Endothelial cell of umbilical vein (primary cell): ENCODE data around the gene PCSK6. TPM values are rescaled to one million over a fixed set of nuclear protein-coding genes. Genes with fewer than 3 reads are reported as not detected.

Experiments
- BruUV-seq: library from RNA; stranded (reverse); fragments of 400-500 nt; replicated peaks from 2 replicates; lab custom pipeline; 2021; lab: Mats Ljungman, UMichigan
- CTCF ChIA-PET: fragments of 300-600, 350-600 bp; sonication (Branson Sonifier 250); formaldehyde crosslinking; loops from one replicate; lab custom pipeline; 2021; ENCODE audit warnings: antibody characterized with exemption, inconsistent platforms; lab: Charles Lee
- POLR2A ChIA-PET: fragments of 300-600, 350-600 bp; sonication (Branson Sonifier 250); formaldehyde crosslinking; loops from one replicate; lab custom pipeline; 2021; ENCODE audit warnings: antibody characterized with exemption, inconsistent platforms; lab: Charles Lee
- DNase-seq: peaks from one replicate; pipeline ENCODE4 v3.0.0-alpha.2; 2011; ENCODE audit warnings: low read depth, low spot score
- FAIRE-seq: peaks from 2 replicates; lab custom pipeline; 2011; peaks lifted over from hg19 to GRCh38; lab: Jason Lieb, UNC
- H2AFZ ChIP-seq: 2 replicates; pipeline ENCODE4 v1.6.0; 2012; ENCODE audit warnings: low read depth, low read length, control low read depth, inconsistent platforms
- H3K27ac ChIP-seq: 2 replicates; pipeline ENCODE4 v1.5.1; 2011; ENCODE audit warnings: low read depth, mild to moderate bottlenecking, control low read depth, low read length, moderate library complexity; ENCODE audit not compliant: insufficient read depth
- H3K27me3 ChIP-seq, 2 experiments: 2 replicates each; pipeline versions ENCODE4 v1.6.0 to v1.6.1; 2011; ENCODE audit warnings: low read length in 2 of 2, mixed read lengths in 1 of 2; ENCODE audit not compliant: control insufficient read depth in 2 of 2, insufficient read depth in 2 of 2
- H3K36me3 ChIP-seq, 2 experiments: 2 replicates in 1 of 2; 3 replicates in 1 of 2; pipeline ENCODE4 v1.5.1; 2011; ENCODE audit warnings: low read length in 2 of 2, mild to moderate bottlenecking in 1 of 2, moderate library complexity in 1 of 2; ENCODE audit not compliant: control insufficient read depth in 2 of 2, insufficient read depth in 2 of 2; ENCODE audit errors: extremely low read depth in 1 of 2
- H3K4me1 ChIP-seq: 3 replicates; pipeline ENCODE4 v1.5.1; 2011; ENCODE audit warnings: mild to moderate bottlenecking, low read length; ENCODE audit not compliant: control insufficient read depth, insufficient read depth; ENCODE audit errors: extremely low read depth
- H3K4me2 ChIP-seq: 2 replicates; pipeline ENCODE4 v1.6.1; 2011; ENCODE audit warnings: low read length, control low read depth, mixed read lengths; ENCODE audit not compliant: insufficient read depth
- H3K4me3 ChIP-seq, 3 experiments: fragments of 200-600 bp in 1 of 3; sonication (generic), shearing (Covaris generic) in 1 of 3; replicated peaks in 1 of 3; 2 replicates each; pipeline ENCODE4 v1.5.1; 2011 to 2016; ENCODE audit warnings: control low read depth in 3 of 3, low read length in 3 of 3, mild to moderate bottlenecking in 2 of 3, inconsistent platforms in 1 of 3, low read depth in 1 of 3, moderate library complexity in 1 of 3; ENCODE audit not compliant: insufficient read depth in 1 of 3
- H3K79me2 ChIP-seq: 2 replicates; pipeline ENCODE4 v1.6.0; 2012; ENCODE audit warnings: low read length, inconsistent platforms; ENCODE audit not compliant: control insufficient read depth, insufficient read depth
- H3K9ac ChIP-seq: replicated peaks from 2 replicates; pipeline ENCODE3; 2011; ENCODE audit warnings: low read length, control low read depth; ENCODE audit not compliant: insufficient read depth; ENCODE audit errors: extremely low read depth
- H3K9me1 ChIP-seq: replicated peaks from 3 replicates; pipeline ENCODE4 v1.6.0; 2011; ENCODE audit warnings: mild to moderate bottlenecking, low read length; ENCODE audit not compliant: control insufficient read depth, insufficient read depth; ENCODE audit errors: extremely low read depth
- H3K9me3 ChIP-seq: replicated peaks from 2 replicates; pipeline ENCODE4 v1.5.1; 2012; ENCODE audit warnings: low read length, inconsistent platforms; ENCODE audit not compliant: control insufficient read depth, insufficient read depth
- H4K20me1 ChIP-seq: replicated peaks from 2 replicates; pipeline ENCODE3; 2011; ENCODE audit warnings: mild to moderate bottlenecking, low read length; ENCODE audit not compliant: control insufficient read depth, insufficient read depth; ENCODE audit errors: extremely low read depth
- CTCF ChIP-seq, 2 donors: IDR thresholded peaks; 1 replicate in 1 of 2; 2 replicates in 1 of 2; pipeline ENCODE4 v1.5.1; 2011; ENCODE audit warnings: low read length in 2 of 2, mild to moderate bottlenecking in 2 of 2, moderate library complexity in 2 of 2, control low read depth in 1 of 2, inconsistent platforms in 1 of 2, low read depth in 1 of 2; ENCODE audit not compliant: insufficient read depth in 1 of 2; ENCODE audit errors: extremely low read depth in 1 of 2
- EZH2 ChIP-seq: IDR thresholded peaks from 2 replicates; pipeline ENCODE4 v1.6.1; 2012; ENCODE audit warnings: borderline replicate concordance, low read depth, mild to moderate bottlenecking, moderate library complexity, low read length, inconsistent platforms; ENCODE audit not compliant: severe bottlenecking
- FOS ChIP-seq: IDR thresholded peaks from 2 replicates; pipeline ENCODE4 v1.6.1; 2011; ENCODE audit warnings: mild to moderate bottlenecking, low read length, moderate library complexity, borderline replicate concordance; ENCODE audit not compliant: insufficient read depth
- GATA2 ChIP-seq: IDR thresholded peaks from 2 replicates; pipeline ENCODE4 v1.7.0; 2011; ENCODE audit warnings: low read depth, mild to moderate bottlenecking, moderate library complexity, mixed read lengths, low read length; ENCODE audit not compliant: insufficient read length, insufficient read depth
- JUN ChIP-seq: IDR thresholded peaks from 2 replicates; pipeline ENCODE4 v1.6.1; 2011; ENCODE audit warnings: borderline replicate concordance, low read depth; ENCODE audit not compliant: insufficient read length, insufficient read depth
- MAX ChIP-seq: IDR thresholded peaks from 2 replicates; pipeline ENCODE4 v1.6.1; 2011; ENCODE audit not compliant: insufficient read depth, insufficient read length
- MYC ChIP-seq: IDR thresholded peaks from one replicate; pipeline ENCODE4 v1.6.1; 2011; ENCODE audit warnings: mild to moderate bottlenecking, low read depth, low read length
- POLR2A ChIP-seq: IDR thresholded peaks from 2 replicates; pipeline ENCODE4 v1.6.1; 2012; ENCODE audit warnings: low read depth, mild to moderate bottlenecking, control low read depth, low read length
- POLR2AphosphoS5 ChIP-seq: IDR thresholded peaks from 2 replicates; pipeline ENCODE4 v1.6.1; 2012; ENCODE audit warnings: low read depth, mild to moderate bottlenecking, control low read depth, low read length, moderate library complexity; ENCODE audit not compliant: insufficient read depth
- dilution Hi-C: fragments of 300-500 bp; cut with MboI; formaldehyde crosslinking; loops from one replicate; pipeline ENCODE4 v1.15.0; 2019; ENCODE audit warnings: low sequenced_read_pairs; ENCODE audit not compliant: extremely low pct_ligation_motif_present
- intact Hi-C: fragments of 100-400 bp; cut with micrococcal nuclease; formaldehyde crosslinking; loops from one replicate; pipeline ENCODE4 v1.10.0; 2022
- polyA plus RNA-seq, 4 experiments: library from polyadenylated mRNA; depleted of rRNA in 3 of 4; stranded (reverse) in 3 of 4; unstranded in 1 of 4; fragments of >200 nt; gene quantifications; 2 replicates each; pipeline versions ENCODE4 v1.2.1 to v1.2.3, GENCODE V29; 2011 to 2012; ENCODE audit warnings: missing spikeins in 1 of 4
- total RNA-seq: library from RNA; stranded (reverse); gene quantifications from 2 replicates; pipeline ENCODE4 v1.2.3, GENCODE V29; 2021

The PCSK6 gene
- total and polyA plus RNA-seq, 2 donors (not counting 3 experiments of a cell fraction or from before 2014, with no cell fraction given) = 0.18 to 0.69 TPM

GRCh38 chr15:101266034-101266433 is 223.5 kb downstream of the PCSK6 start:
- H3K79me2 ChIP-seq = no peaks in the 10 kb centered on the region
- no peaks in the 10 kb centered on the region for H3K9me1 ChIP-seq
- intact Hi-C loops = no loop called here
- no peak overlapping the region for H3K4me2 ChIP-seq
- dilution Hi-C loops = no loop called here
- FAIRE-seq (no peak), DNase-seq (no peak)
- H3K36me3 ChIP-seq = peaks cover 2 to 4% of the 10 kb centered on the region in 2 experiments
- peaks cover 0 to 2% of the 10 kb centered on the region in 2 experiments for H3K27me3 ChIP-seq
- H4K20me1 ChIP-seq = no peaks in the 10 kb centered on the region
- BruUV-seq = no TSS peak
- no peak overlapping the region for H3K9ac ChIP-seq
- TF ChIP-seq POLR2AphosphoS5 (no peak), MYC (no peak), FOS (no peak), MAX (no peak), POLR2A (no peak), JUN (no peak), GATA2 (no peak), EZH2 (no peak), CTCF (IDR thresholded peaks at IDR 0.05; ENCODE audit: extremely low read depth in 1 of 2, insufficient read depth in 1 of 2, low read depth in 1 of 2, low read length in 2 of 2) (no peak)
- no peak overlapping the region for H3K27ac ChIP-seq
- no peaks in the 10 kb centered on the region for H3K9me3 ChIP-seq
- H2AFZ ChIP-seq = no peak overlapping the region
- H3K4me3 ChIP-seq = no peak overlapping the region
- POLR2A ChIA-PET = no interaction called here
- peaks cover 12% of the 10 kb centered on the region for H3K4me1 ChIP-seq
- CTCF ChIA-PET = no interaction called here
